HCT116 (cell line): ENCODE data around the gene ARMH1. TPM values are rescaled to one million over a fixed set of nuclear protein-coding genes. Genes with fewer than 3 reads are reported as not detected.

Experiments used
- ATAC-seq: fragments of 200-7000 bp; cut with Tn5 transposase; 2 replicates; pipeline ENCODE4 v1.9.1; 2020; ENCODE audit warnings: mild to moderate bottlenecking, moderate library complexity
- BruUV-seq: library from RNA; stranded (reverse); fragments of 400-500 nt; replicated peaks from 2 replicates; lab custom pipeline; 2021; lab: Mats Ljungman, UMichigan
- CTCF ChIA-PET: fragments of 300-600 bp; sonication (Branson Sonifier 250); formaldehyde crosslinking; loops from one replicate; lab custom pipeline; 2021; ENCODE audit warnings: antibody characterized with exemption; lab: Charles Lee
- POLR2A ChIA-PET: fragments of 300-600, 350-600 bp; sonication (Branson Sonifier 250); formaldehyde crosslinking; loops from one replicate; lab custom pipeline; 2021; ENCODE audit warnings: antibody characterized with exemption; lab: Charles Lee
- RAD21 ChIA-PET, 2 experiments: fragments of 300-600 bp; sonication (Branson Sonifier 250); formaldehyde crosslinking; loops; one replicate each; lab custom pipeline; 2023; ENCODE audit warnings: low total read pairs in 2 of 2; ENCODE audit not compliant: uncharacterized antibody in 2 of 2, unreplicated experiment in 2 of 2, low non-redundant PET in 1 of 2; lab: Charles Lee
- DNase-seq: peaks from one replicate; pipeline ENCODE4 v3.0.0-alpha.2; 2010; ENCODE audit warnings: low read depth, low spot score
- H2AFZ ChIP-seq: fragments of 200-600 bp; shearing (Covaris generic), sonication (generic); 2 replicates; pipeline ENCODE4 v1.6.1; 2017; ENCODE audit warnings: low read depth, mixed run types, mixed read lengths, antibody characterized with exemption, low read length; ENCODE audit not compliant: poor library complexity, severe bottlenecking
- H3K27ac ChIP-seq: 2 replicates; pipeline ENCODE4 v1.5.1; 2012; ENCODE audit warnings: low read depth, low read length
- H3K27me3 ChIP-seq: fragments of 200-600 bp; sonication (generic); 2 replicates; pipeline ENCODE4 v1.6.1; 2016; ENCODE audit warnings: mixed run types, low read length, mixed read lengths; ENCODE audit not compliant: insufficient read depth
- H3K36me3 ChIP-seq, 2 experiments: fragments of 200-500 bp in 1 of 2; fragments of 200-600 bp in 1 of 2; sonication (Bioruptor generic) in 1 of 2; sonication (generic) in 1 of 2; 2 replicates each; pipeline versions ENCODE4 v1.5.1 to v1.6.1; 2014 to 2016; ENCODE audit warnings: low read length in 2 of 2, inconsistent platforms in 1 of 2, mixed read lengths in 1 of 2, mixed run types in 1 of 2; ENCODE audit not compliant: insufficient read depth in 2 of 2, control insufficient read depth in 1 of 2
- H3K4me1 ChIP-seq, 2 experiments: fragments of 200-600 bp in 1 of 2; sonication (generic) in 1 of 2; 2 replicates each; pipeline versions ENCODE4 v1.5.1 to v1.6.1; 2012 to 2017; ENCODE audit warnings: low read length in 2 of 2, inconsistent platforms in 1 of 2, mild to moderate bottlenecking in 1 of 2, mixed read lengths in 1 of 2, mixed run types in 1 of 2, moderate library complexity in 1 of 2; ENCODE audit not compliant: insufficient read depth in 2 of 2, control insufficient read depth in 1 of 2
- H3K4me2 ChIP-seq: fragments of 200-600 bp; sonication (generic); 2 replicates; pipeline ENCODE4 v1.6.1; 2017; ENCODE audit warnings: mixed run types, low read length, mixed read lengths
- H3K4me3 ChIP-seq, 2 experiments: fragments of 200-600 bp in 1 of 2; sonication (generic) in 1 of 2; replicated peaks in 1 of 2; 2 replicates each; pipeline ENCODE4 v1.5.1; 2011 to 2016; ENCODE audit warnings: low read length in 2 of 2, control low read depth in 1 of 2, low read depth in 1 of 2, mild to moderate bottlenecking in 1 of 2, mixed read lengths in 1 of 2, mixed run types in 1 of 2
- H3K79me2 ChIP-seq: fragments of 200-600 bp; sonication (generic); 2 replicates; pipeline ENCODE4 v1.6.1; 2017; ENCODE audit warnings: mild to moderate bottlenecking, mixed run types, low read length, moderate library complexity, mixed read lengths; ENCODE audit not compliant: insufficient read depth
- H3K9ac ChIP-seq: fragments of 200-600 bp; sonication (generic); 2 replicates; pipeline ENCODE4 v1.6.1; 2016; ENCODE audit warnings: low read length, mixed read lengths
- H3K9me2 ChIP-seq: fragments of 200-600 bp; sonication (generic), shearing (Covaris generic); 2 replicates; pipeline ENCODE4 v1.6.1; 2017; ENCODE audit warnings: mixed run types, mild to moderate bottlenecking, moderate library complexity; ENCODE audit not compliant: insufficient read depth
- H3K9me3 ChIP-seq, 2 experiments: fragments of 200-500 bp in 1 of 2; fragments of 200-600 bp in 1 of 2; sonication (Bioruptor generic) in 1 of 2; sonication (generic) in 1 of 2; 2 replicates each; pipeline ENCODE4 v1.6.1; 2014 to 2017; ENCODE audit warnings: low read length in 2 of 2, mixed read lengths in 2 of 2, inconsistent platforms in 1 of 2, low read depth in 1 of 2, mild to moderate bottlenecking in 1 of 2, mixed run types in 1 of 2, moderate library complexity in 1 of 2; ENCODE audit not compliant: control insufficient read depth in 1 of 2, insufficient read depth in 1 of 2
- H4K20me1 ChIP-seq: fragments of 200-600 bp; sonication (generic), shearing (Covaris generic); 2 replicates; pipeline ENCODE4 v1.6.1; 2017; ENCODE audit warnings: mixed run types, mild to moderate bottlenecking, moderate library complexity; ENCODE audit not compliant: insufficient read depth
- CBX3 ChIP-seq: IDR thresholded peaks from 2 replicates; pipeline ENCODE4 v1.6.1; 2012; ENCODE audit warnings: low read depth
- EGR1 ChIP-seq: IDR thresholded peaks from 2 replicates; pipeline ENCODE4 v1.6.1; 2012; ENCODE audit warnings: low read depth
- EZH2 ChIP-seq: fragments of 200-600 bp; sonication (generic); IDR thresholded peaks from 2 replicates; pipeline ENCODE4 v1.6.1; 2017; ENCODE audit warnings: antibody characterized with exemption, mixed run types
- FOSL1 ChIP-seq: IDR thresholded peaks from 2 replicates; pipeline ENCODE4 v1.6.1; 2012; ENCODE audit warnings: low read depth
- POLR2A ChIP-seq: IDR thresholded peaks from 2 replicates; pipeline ENCODE4 v1.7.0; 2011; ENCODE audit warnings: borderline replicate concordance; ENCODE audit not compliant: insufficient read depth, insufficient read length; ENCODE audit errors: extremely low read depth
- POLR2AphosphoS5 ChIP-seq: IDR thresholded peaks from 2 replicates; pipeline ENCODE4 v1.6.1; 2011; ENCODE audit warnings: mild to moderate bottlenecking, low read depth, low read length, moderate library complexity
- RAD21 ChIP-seq: IDR thresholded peaks from 2 replicates; pipeline ENCODE4 v1.6.1; 2012; ENCODE audit warnings: low read depth, mild to moderate bottlenecking
- SIN3A ChIP-seq: IDR thresholded peaks from 2 replicates; pipeline ENCODE4 v1.6.1; 2012; ENCODE audit warnings: low read depth
- SP1 ChIP-seq: IDR thresholded peaks from 2 replicates; pipeline ENCODE4 v1.6.1; 2012; ENCODE audit warnings: low read depth
- TCF7L2 ChIP-seq: IDR thresholded peaks from 2 replicates; pipeline ENCODE4 v1.7.0; 2011; ENCODE audit warnings: borderline replicate concordance, inconsistent platforms; ENCODE audit not compliant: insufficient read depth, insufficient read length; ENCODE audit errors: extremely low read depth
- ZBTB33 ChIP-seq: IDR thresholded peaks from 2 replicates; pipeline ENCODE4 v1.6.1; 2011; ENCODE audit warnings: mild to moderate bottlenecking, low read length, moderate library complexity; ENCODE audit not compliant: insufficient replicate concordance; ENCODE audit errors: extremely low read depth
- ZNF274 ChIP-seq: fragments of 200-500 bp; sonication (Bioruptor generic); IDR thresholded peaks from 2 replicates; pipeline ENCODE4 v1.6.1; 2014; ENCODE audit warnings: mild to moderate bottlenecking, low read depth, low read length, inconsistent platforms
- intact Hi-C: fragments of 100-400 bp; cut with micrococcal nuclease; formaldehyde crosslinking; loops from 2 replicates; pipeline ENCODE4 v1.10.0; 2022
- total RNA-seq: library from RNA; stranded (reverse); gene quantifications from one replicate; pipeline ENCODE4 v1.2.1, GENCODE V29; 2021; ENCODE audit not compliant: unreplicated experiment
- TF ChIP-seq, protein P1 (sequence below): IDR thresholded peaks from 2 replicates; pipeline ENCODE4 v1.6.1; 2012
- TF ChIP-seq, protein P2 (sequence below): IDR thresholded peaks from 2 replicates; pipeline ENCODE4 v1.6.1; 2012
- TF ChIP-seq, protein P3 (sequence below): IDR thresholded peaks from 2 replicates; pipeline ENCODE4 v1.6.1; 2012; ENCODE audit warnings: low read depth

Gene ARMH1
- total RNA-seq, 1 experiment from 2014 or later: 3.2 TPM

GRCh38 chr1:44648529-44649250 is 25.8 kb upstream of the ARMH1 start:
- TF ChIP-seq TCF7L2 (no peak), RAD21 (no peak)
- CTCF ChIA-PET: no interaction called here
- H3K4me2 ChIP-seq: no peak overlapping the region
- intact Hi-C loops: no loop called here
- H3K9me3 ChIP-seq: no peaks in the 10 kb centered on the region
- RAD21 ChIA-PET: no interaction called here
- H3K4me3 ChIP-seq: no peak overlapping the region
- no peak overlapping the region for H2AFZ ChIP-seq
- no peak for ATAC-seq
- BruUV-seq: no TSS peak
- H4K20me1 ChIP-seq: no peaks in the 10 kb centered on the region
- H3K9me2 ChIP-seq: no peaks in the 10 kb centered on the region
- H3K36me3 ChIP-seq: peaks cover 21 to 30% of the 10 kb centered on the region in 2 experiments; a peak in 3 of 4 replicates
- POLR2A ChIA-PET: no interaction called here
- H3K27me3 ChIP-seq: no peaks in the 10 kb centered on the region
- DNase-seq: no peak
- H3K9ac ChIP-seq: no peak overlapping the region
- no peak overlapping the region for H3K27ac ChIP-seq
- H3K4me1 ChIP-seq: no peaks in the 10 kb centered on the region
- H3K79me2 ChIP-seq: no peaks in the 10 kb centered on the region

DNA sequence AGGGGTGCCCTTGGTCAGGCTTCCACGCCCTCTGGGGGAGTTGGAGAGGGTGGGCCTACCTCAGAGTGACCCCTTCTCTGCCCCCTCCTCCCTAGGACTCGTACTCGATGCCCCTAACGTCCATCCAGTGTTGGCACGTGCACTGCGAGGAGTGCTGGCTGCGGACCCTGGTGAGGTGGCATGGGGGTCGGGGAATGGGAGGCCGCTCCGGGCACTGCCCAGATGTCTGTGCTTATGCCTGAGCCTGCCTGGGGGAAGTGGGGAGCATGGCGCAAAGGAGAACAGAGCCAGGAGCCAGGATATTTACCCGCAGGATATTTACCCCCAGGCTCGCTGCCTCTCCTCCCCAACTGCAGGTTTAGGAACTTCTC is 24.7 kb upstream of the ARMH1 start:
- POLR2A ChIA-PET: no interaction called here
- ATAC-seq: no peak
- TF ChIP-seq SIN3A (no peak), POLR2A (no peak), FOSL1 (no peak), RAD21 (no peak), ZNF274 (no peak), EZH2 (no peak), EGR1 (no peak), SP1 (no peak), CBX3 (no peak), POLR2AphosphoS5 (no peak), ZBTB33 (no peak)
- TF ChIP-seq, protein P1, sequence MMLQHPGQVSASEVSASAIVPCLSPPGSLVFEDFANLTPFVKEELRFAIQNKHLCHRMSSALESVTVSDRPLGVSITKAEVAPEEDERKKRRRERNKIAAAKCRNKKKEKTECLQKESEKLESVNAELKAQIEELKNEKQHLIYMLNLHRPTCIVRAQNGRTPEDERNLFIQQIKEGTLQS: no peak
- TF ChIP-seq, protein P2, sequence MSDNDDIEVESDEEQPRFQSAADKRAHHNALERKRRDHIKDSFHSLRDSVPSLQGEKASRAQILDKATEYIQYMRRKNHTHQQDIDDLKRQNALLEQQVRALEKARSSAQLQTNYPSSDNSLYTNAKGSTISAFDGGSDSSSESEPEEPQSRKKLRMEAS: no peak
- TF ChIP-seq, protein P3, sequence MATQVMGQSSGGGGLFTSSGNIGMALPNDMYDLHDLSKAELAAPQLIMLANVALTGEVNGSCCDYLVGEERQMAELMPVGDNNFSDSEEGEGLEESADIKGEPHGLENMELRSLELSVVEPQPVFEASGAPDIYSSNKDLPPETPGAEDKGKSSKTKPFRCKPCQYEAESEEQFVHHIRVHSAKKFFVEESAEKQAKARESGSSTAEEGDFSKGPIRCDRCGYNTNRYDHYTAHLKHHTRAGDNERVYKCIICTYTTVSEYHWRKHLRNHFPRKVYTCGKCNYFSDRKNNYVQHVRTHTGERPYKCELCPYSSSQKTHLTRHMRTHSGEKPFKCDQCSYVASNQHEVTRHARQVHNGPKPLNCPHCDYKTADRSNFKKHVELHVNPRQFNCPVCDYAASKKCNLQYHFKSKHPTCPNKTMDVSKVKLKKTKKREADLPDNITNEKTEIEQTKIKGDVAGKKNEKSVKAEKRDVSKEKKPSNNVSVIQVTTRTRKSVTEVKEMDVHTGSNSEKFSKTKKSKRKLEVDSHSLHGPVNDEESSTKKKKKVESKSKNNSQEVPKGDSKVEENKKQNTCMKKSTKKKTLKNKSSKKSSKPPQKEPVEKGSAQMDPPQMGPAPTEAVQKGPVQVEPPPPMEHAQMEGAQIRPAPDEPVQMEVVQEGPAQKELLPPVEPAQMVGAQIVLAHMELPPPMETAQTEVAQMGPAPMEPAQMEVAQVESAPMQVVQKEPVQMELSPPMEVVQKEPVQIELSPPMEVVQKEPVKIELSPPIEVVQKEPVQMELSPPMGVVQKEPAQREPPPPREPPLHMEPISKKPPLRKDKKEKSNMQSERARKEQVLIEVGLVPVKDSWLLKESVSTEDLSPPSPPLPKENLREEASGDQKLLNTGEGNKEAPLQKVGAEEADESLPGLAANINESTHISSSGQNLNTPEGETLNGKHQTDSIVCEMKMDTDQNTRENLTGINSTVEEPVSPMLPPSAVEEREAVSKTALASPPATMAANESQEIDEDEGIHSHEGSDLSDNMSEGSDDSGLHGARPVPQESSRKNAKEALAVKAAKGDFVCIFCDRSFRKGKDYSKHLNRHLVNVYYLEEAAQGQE: no peak

More for the DNA sequence above, 24.7 kb upstream of the ARMH1 start:
- Histone ChIP-seq H3K9me2 (no peaks in the 10 kb centered on the region), H3K9ac (no peak overlapping the region), H3K27me3 (no peaks in the 10 kb centered on the region), H3K4me1 (no peaks in the 10 kb centered on the region), H3K27ac (no peak overlapping the region), H3K79me2 (no peaks in the 10 kb centered on the region), H2AFZ (no peak overlapping the region), H3K36me3 (peaks cover 21 to 27% of the 10 kb centered on the region in 2 experiments; a peak in 3 of 4 replicates), H3K4me3 (no peak overlapping the region), H4K20me1 (no peaks in the 10 kb centered on the region), H3K4me2 (no peak overlapping the region), H3K9me3 (no peaks in the 10 kb centered on the region)
- intact Hi-C loops: loop anchor here (10.0 kb wide), 1 partner anchor 545 kb away; no protein-coding TSS in a partner anchor
- no peak for DNase-seq
- ChIA-PET RAD21 (no interaction called here), CTCF (no interaction called here)
- no TSS peak for BruUV-seq
